ENCODE measurements around the gene WDR59. TPM values are rescaled to one million over a fixed set of nuclear protein-coding genes. Genes with fewer than 3 reads are reported as not detected.

WDR59 gene
- total and polyA plus RNA-seq, 2 donors (not counting 3 experiments of a cell fraction or from before 2014, with no cell fraction given), result 51.1 to 60.0 TPM

GRCh38 chr16:74830648-74831047 is 154.3 kb downstream of the WDR59 start:
- Histone ChIP-seq H3K36me3 (ENCODE audit: control insufficient read depth in 2 of 2, extremely low read depth in 1 of 2, insufficient read depth in 2 of 2, low read length in 2 of 2) (no peaks in the 10 kb centered on the region), H2AFZ (ENCODE audit: low read depth, low read length) (no peak overlapping the region), H3K4me3 (replicated peaks in 1 of 3; ENCODE audit: insufficient read depth in 1 of 3, low read depth in 1 of 3, low read length in 3 of 3) (no peak overlapping the region), H3K9me1 (replicated peaks; ENCODE audit: control insufficient read depth, extremely low read depth, insufficient read depth, low read length) (no peaks in the 10 kb centered on the region), H3K27ac (ENCODE audit: insufficient read depth, low read depth, low read length) (no peak overlapping the region), H3K27me3 (ENCODE audit: control insufficient read depth in 2 of 2, insufficient read depth in 2 of 2, low read length in 2 of 2) (peaks cover 7 to 11% of the 10 kb centered on the region in 2 experiments), H3K9ac (replicated peaks; ENCODE audit: extremely low read depth, insufficient read depth, low read length) (no peak overlapping the region), H3K9me3 (replicated peaks; ENCODE audit: control insufficient read depth, insufficient read depth, low read length) (no peaks in the 10 kb centered on the region), H3K4me2 (ENCODE audit: insufficient read depth, low read length) (no peak overlapping the region), H3K79me2 (ENCODE audit: control insufficient read depth, insufficient read depth, low read length) (no peaks in the 10 kb centered on the region), H4K20me1 (replicated peaks; ENCODE audit: control insufficient read depth, extremely low read depth, insufficient read depth, low read length) (no peaks in the 10 kb centered on the region), H3K4me1 (ENCODE audit: control insufficient read depth, extremely low read depth, insufficient read depth, low read length) (no peaks in the 10 kb centered on the region)
- TF ChIP-seq GATA2 (IDR thresholded peaks at IDR 0.05; ENCODE audit: insufficient read depth, insufficient read length, low read depth, low read length), result no peak
- no peak for TF ChIP-seq JUN (IDR thresholded peaks at IDR 0.05; ENCODE audit: borderline replicate concordance, insufficient read depth, insufficient read length, low read depth)
- no peak for TF ChIP-seq MYC (IDR thresholded peaks at IDR 0.05; ENCODE audit: low read depth, low read length)
- TF ChIP-seq POLR2AphosphoS5 (IDR thresholded peaks at IDR 0.05; ENCODE audit: insufficient read depth, low read depth, low read length), result no peak
- TF ChIP-seq EZH2 (IDR thresholded peaks at IDR 0.05; ENCODE audit: borderline replicate concordance, low read depth, low read length, severe bottlenecking), result no peak
- TF ChIP-seq POLR2A (IDR thresholded peaks at IDR 0.05; ENCODE audit: low read depth, low read length), result no peak
- TF ChIP-seq FOS (IDR thresholded peaks at IDR 0.05; ENCODE audit: borderline replicate concordance, insufficient read depth, low read length), result no peak
- TF ChIP-seq, protein P1, sequence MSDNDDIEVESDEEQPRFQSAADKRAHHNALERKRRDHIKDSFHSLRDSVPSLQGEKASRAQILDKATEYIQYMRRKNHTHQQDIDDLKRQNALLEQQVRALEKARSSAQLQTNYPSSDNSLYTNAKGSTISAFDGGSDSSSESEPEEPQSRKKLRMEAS (IDR thresholded peaks at IDR 0.05; ENCODE audit: insufficient read depth, insufficient read length), result no peak
- no peak for TF ChIP-seq CTCF (IDR thresholded peaks at IDR 0.05; ENCODE audit: extremely low read depth in 1 of 2, insufficient read depth in 1 of 2, low read depth in 1 of 2, low read length in 2 of 2)
- CTCF ChIA-PET, result interaction anchor here (1.6 to 2.8 kb wide), 3 partner anchors 9 to 32 kb away, joined by 6 to 11 read pairs (median 7); no protein-coding TSS in a partner anchor
- FAIRE-seq (no peak), DNase-seq (ENCODE audit: low read depth, low spot score) (no peak)
- dilution Hi-C loops (cut with MboI; ENCODE audit: extremely low pct_ligation_motif_present, low sequenced_read_pairs) (no loop called here), intact Hi-C loops (cut with micrococcal nuclease) (no loop called here)
- no TSS peak for BruUV-seq (replicated peaks)
- POLR2A ChIA-PET, result no interaction called here
